ENCODE results near the gene FBXL7. TPM values are rescaled to one million over a fixed set of nuclear protein-coding genes. Genes with fewer than 3 reads are reported as not detected.

Gene FBXL7
- total RNA-seq, 4 donors from 2014 or later = 14.2 to 32.1 (median 24.9) TPM

GRCh38 chr5:15654779-15655178, 154.8 kb downstream of the FBXL7 start:
- no peaks in the 10 kb centered on the region for H3K27me3 ChIP-seq
- no peak overlapping the region for H3K4me3 ChIP-seq
- no peaks in the 10 kb centered on the region for H3K36me3 ChIP-seq
- TF ChIP-seq POLR2A (IDR thresholded peaks at IDR 0.05) (no peak), POLR2AphosphoS5 (IDR thresholded peaks at IDR 0.05) (no peak), EP300 (IDR thresholded peaks at IDR 0.05) (no peak), CTCF (IDR thresholded peaks at IDR 0.05) (no peak)
- ATAC-seq = no peak
- H3K27ac ChIP-seq = no peak overlapping the region
- H3K4me1 ChIP-seq = no peaks in the 10 kb centered on the region
- 0 to 100% methylated on average over 1 of the region's 1 CpG for WGBS, 2 donors (ENCODE audit: low coverage in 1 of 2)
- no peaks in the 10 kb centered on the region for H3K9me3 ChIP-seq

- no peak for TF ChIP-seq EP300 (IDR thresholded peaks at IDR 0.05)
- no peak for TF ChIP-seq CTCF (IDR thresholded peaks at IDR 0.05)
- 86 to 91% methylated on average over 4 of the region's 4 CpGs for WGBS, 2 donors (ENCODE audit: low coverage in 1 of 2)
These were observed 155.7 kb downstream of the FBXL7 start for GRCh38 chr5:15655683-15656082.

GRCh38 chr5:15664961-15665360, 165.0 kb downstream of the FBXL7 start:
- H3K9me3 ChIP-seq = peaks cover 0 to 3% (median 0%) of the 10 kb centered on the region in 3 donors
- H3K27ac ChIP-seq = no peak overlapping the region
- H3K4me3 ChIP-seq = no peak overlapping the region
- TF ChIP-seq POLR2A (IDR thresholded peaks at IDR 0.05) (no peak), CTCF (IDR thresholded peaks at IDR 0.05) (no peak), EP300 (IDR thresholded peaks at IDR 0.05) (no peak), POLR2AphosphoS5 (IDR thresholded peaks at IDR 0.05) (no peak)
- no peaks in the 10 kb centered on the region for H3K36me3 ChIP-seq
- ATAC-seq = no peak
- no peaks in the 10 kb centered on the region for H3K27me3 ChIP-seq
- H3K4me1 ChIP-seq = peaks cover 0 to 7% (median 0%) of the 10 kb centered on the region in 3 donors

More at GRCh38 chr5:15655683-15656082, 155.7 kb downstream of the FBXL7 start:
- Histone ChIP-seq H3K9me3 (no peaks in the 10 kb centered on the region), H3K36me3 (no peaks in the 10 kb centered on the region), H3K27me3 (no peaks in the 10 kb centered on the region), H3K4me3 (no peak overlapping the region), H3K4me1 (no peaks in the 10 kb centered on the region), H3K27ac (no peak overlapping the region)
- no peak for ATAC-seq

- Histone ChIP-seq H3K36me3 (no peaks in the 10 kb centered on the region), H3K27ac (no peak overlapping the region), H3K27me3 (no peaks in the 10 kb centered on the region), H3K4me1 (peaks cover 0 to 7% (median 0%) of the 10 kb centered on the region in 3 donors), H3K9me3 (no peaks in the 10 kb centered on the region), H3K4me3 (no peak overlapping the region)
- 96 to 100% methylated on average over 2 of the region's 2 CpGs for WGBS, 2 donors (ENCODE audit: low coverage in 1 of 2)
- no peak for ATAC-seq
- no peak for TF ChIP-seq POLR2A (IDR thresholded peaks at IDR 0.05)
- no peak for TF ChIP-seq EP300 (IDR thresholded peaks at IDR 0.05)
- TF ChIP-seq POLR2AphosphoS5 (IDR thresholded peaks at IDR 0.05) = no peak
- no peak for TF ChIP-seq CTCF (IDR thresholded peaks at IDR 0.05)
These were observed 169.8 kb downstream of the FBXL7 start for GRCh38 chr5:15669826-15670225.

GRCh38 chr5:15674716-15675115, 174.7 kb downstream of the FBXL7 start:
- no peak for TF ChIP-seq POLR2AphosphoS5 (IDR thresholded peaks at IDR 0.05)
- TF ChIP-seq POLR2A (IDR thresholded peaks at IDR 0.05) = no peak
- TF ChIP-seq CTCF (IDR thresholded peaks at IDR 0.05) = no peak
- TF ChIP-seq EP300 (IDR thresholded peaks at IDR 0.05) = no peak
- Histone ChIP-seq H3K9me3 (no peaks in the 10 kb centered on the region), H3K36me3 (no peaks in the 10 kb centered on the region), H3K4me1 (peaks cover 0 to 13% (median 0%) of the 10 kb centered on the region in 3 donors), H3K27me3 (no peaks in the 10 kb centered on the region), H3K4me3 (no peak overlapping the region), H3K27ac (no peak overlapping the region)
- ATAC-seq = no peak
- 74 to 93% methylated on average over 2 of the region's 2 CpGs for WGBS, 2 donors (ENCODE audit: low coverage in 1 of 2)
